Measurements from ENCODE around the gene CTNNA1.
"Not testable (repeated sequence)": the region's sequence is repeated elsewhere in the genome, so short reads cannot be mapped to it uniquely, and the experiment has no call there.

The CTNNA1 gene

DNA sequence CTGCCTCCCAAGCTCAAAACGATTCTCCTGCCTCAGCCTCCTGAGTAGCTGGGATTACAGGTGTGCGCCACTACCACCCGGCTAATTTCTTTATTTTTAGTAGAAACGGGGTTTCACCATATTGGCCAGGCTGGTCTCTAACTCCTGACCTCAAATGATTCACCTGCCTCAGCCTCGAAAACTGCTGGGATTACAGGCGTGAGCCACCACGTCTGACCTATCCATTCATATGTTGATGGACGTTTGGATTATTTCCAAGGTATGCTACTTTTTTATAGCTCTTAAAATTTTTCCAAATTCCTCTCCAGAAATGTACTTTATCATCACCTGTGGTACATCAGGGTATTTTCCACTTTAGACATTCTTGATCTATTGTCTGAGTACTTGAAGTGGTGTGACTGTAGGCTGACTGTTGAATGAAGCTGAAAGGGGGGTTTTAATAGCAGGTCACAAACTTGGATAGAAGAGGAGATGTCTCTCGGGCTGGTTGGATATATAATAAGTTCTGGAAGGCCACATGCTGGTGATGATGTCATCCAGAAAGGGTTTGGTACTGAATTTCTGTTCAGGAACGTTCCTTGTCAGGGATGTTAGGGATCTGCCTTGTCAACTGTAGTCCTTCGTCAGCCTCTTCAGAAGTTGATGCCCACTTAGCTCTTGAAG lies 7.4 kb downstream of the CTNNA1 start:
- Histone ChIP-seq H3K36me3 (replicated peaks) (peaks cover 20% of the 10 kb centered on the region), H3K4me3 (ENCODE audit: low read depth, low read length) (no peak overlapping the region), H3K27me3 (replicated peaks) (no peaks in the 10 kb centered on the region), H3K27ac (peak overlapping the region; percentile 8)
- TF ChIP-seq, protein P1, sequence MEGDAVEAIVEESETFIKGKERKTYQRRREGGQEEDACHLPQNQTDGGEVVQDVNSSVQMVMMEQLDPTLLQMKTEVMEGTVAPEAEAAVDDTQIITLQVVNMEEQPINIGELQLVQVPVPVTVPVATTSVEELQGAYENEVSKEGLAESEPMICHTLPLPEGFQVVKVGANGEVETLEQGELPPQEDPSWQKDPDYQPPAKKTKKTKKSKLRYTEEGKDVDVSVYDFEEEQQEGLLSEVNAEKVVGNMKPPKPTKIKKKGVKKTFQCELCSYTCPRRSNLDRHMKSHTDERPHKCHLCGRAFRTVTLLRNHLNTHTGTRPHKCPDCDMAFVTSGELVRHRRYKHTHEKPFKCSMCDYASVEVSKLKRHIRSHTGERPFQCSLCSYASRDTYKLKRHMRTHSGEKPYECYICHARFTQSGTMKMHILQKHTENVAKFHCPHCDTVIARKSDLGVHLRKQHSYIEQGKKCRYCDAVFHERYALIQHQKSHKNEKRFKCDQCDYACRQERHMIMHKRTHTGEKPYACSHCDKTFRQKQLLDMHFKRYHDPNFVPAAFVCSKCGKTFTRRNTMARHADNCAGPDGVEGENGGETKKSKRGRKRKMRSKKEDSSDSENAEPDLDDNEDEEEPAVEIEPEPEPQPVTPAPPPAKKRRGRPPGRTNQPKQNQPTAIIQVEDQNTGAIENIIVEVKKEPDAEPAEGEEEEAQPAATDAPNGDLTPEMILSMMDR (IDR thresholded peaks at IDR 0.05; ENCODE audit: low read depth, low read length, missing control alignments): no peak
- no peak for DNase-seq
- in situ Hi-C loops (cut with HindIII; ENCODE audit: low pct_ligation_motif_present, low sequenced_read_pairs): no loop called here

DNA sequence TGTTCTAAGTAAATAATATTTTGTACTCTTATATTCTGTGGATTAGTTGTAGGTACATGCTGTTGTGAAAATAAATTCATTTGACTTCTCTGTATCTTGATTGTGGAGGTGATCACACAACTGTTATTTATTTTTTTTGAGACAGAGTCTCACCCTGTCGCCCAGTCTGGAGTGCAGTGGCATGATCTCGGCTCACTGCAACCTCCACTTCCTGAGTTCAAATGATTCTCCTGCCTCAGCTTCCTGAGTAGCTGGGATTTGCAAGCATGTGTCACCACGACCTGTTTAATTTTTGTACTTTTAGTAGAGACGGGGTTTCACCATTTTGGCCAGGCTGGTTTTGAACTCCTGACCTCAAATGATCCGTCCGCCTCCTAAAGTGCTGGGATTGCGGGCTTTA lies 7.9 kb downstream of the CTNNA1 start:
- DNase-seq; H3K4me3 ChIP-seq (ENCODE audit: low read depth, low read length); H3K27me3 ChIP-seq (replicated peaks); in situ Hi-C loops (cut with HindIII; ENCODE audit: low pct_ligation_motif_present, low sequenced_read_pairs): not testable (repeated sequence)
- H3K27ac ChIP-seq: peak overlapping the region; percentile 8
- H3K36me3 ChIP-seq (replicated peaks): peaks cover 20% of the 10 kb centered on the region

DNA sequence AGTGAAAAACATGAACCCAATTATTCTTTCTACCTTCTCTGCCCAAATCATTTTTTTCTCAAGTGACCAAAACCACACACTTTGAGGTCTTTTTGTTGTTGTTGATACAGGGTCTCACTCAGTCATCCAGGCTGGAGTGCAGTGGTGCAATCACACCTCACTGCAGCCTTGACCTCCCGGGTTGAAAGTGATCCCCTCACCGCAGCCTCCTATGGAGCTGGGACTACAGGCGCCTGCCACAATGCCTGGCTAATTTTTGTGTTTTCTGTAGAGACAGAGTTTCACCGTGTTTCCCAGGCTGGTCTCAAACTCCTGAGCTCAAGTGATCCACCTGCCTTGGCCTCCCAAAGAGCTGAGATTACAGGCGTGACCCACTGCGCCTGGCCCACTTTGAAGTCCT lies 8.4 kb downstream of the CTNNA1 start:
- H3K36me3 ChIP-seq (replicated peaks): peaks cover 20% of the 10 kb centered on the region
- H3K27me3 ChIP-seq (replicated peaks); in situ Hi-C loops (cut with HindIII; ENCODE audit: low pct_ligation_motif_present, low sequenced_read_pairs); DNase-seq; H3K4me3 ChIP-seq (ENCODE audit: low read depth, low read length); H3K27ac ChIP-seq: not testable (repeated sequence)

DNA sequence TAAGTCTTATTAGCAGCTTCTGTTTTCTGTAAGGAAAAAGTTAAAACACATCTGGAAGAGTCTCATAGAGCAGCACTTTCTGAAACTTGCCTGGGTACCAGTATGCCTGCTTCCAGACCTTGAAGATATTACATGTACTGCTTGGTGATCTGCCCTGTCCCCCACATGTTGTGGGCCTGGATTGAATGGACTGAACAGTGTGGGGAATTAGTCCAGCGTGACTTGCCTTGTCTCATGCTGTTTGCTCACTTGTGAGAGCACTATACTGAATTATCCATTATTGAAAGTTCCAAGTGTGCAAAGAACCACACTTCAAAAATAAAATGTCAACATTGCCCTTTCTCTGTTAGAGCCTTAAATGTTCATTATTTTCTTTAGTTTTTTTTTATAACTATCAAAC lies 8.9 kb downstream of the CTNNA1 start:
- no peak overlapping the region for H3K27ac ChIP-seq
- no peak for DNase-seq
- peaks cover 20% of the 10 kb centered on the region for H3K36me3 ChIP-seq (replicated peaks)
- TF ChIP-seq, protein P1 (IDR thresholded peaks at IDR 0.05; ENCODE audit: low read depth, low read length, missing control alignments): no peak
- H3K27me3 ChIP-seq (replicated peaks): no peaks in the 10 kb centered on the region
- no peak overlapping the region for H3K4me3 ChIP-seq (ENCODE audit: low read depth, low read length)
- in situ Hi-C loops (cut with HindIII; ENCODE audit: low pct_ligation_motif_present, low sequenced_read_pairs): no loop called here

DNA sequence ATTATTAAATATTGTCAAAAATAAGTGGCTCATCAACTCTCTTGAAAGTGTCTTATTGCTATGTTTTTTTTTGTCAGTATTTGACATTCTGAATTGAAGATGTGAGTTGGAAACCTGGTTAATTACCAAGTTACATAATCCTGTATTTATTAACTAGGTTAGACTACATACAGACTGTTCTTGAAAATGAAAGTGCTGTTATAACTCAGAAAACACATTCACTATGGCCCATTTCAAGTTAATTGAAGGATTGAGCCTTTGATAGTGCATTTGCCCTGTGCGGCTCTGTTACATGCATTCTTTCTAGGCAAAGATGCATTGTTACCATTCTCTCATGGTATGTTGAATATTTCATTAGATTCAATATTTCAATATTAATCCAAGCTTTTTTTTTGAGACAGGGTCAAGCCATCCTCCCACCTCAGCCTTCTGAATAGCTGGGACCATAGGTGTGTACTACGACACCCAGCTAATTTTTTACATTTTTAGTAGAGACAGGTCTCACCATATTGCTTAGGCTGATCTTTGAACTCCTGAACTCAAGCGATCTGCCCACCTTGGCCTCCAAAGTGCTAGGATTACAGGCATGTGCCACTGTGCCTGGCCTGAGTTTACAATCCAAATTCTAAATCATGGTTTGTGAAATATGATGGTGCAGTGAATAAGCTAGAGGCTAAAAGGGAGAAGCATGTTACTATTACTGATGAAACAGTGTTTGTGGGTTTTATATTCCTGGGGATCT lies 10.0 kb downstream of the CTNNA1 start:
- TF ChIP-seq, protein P1 (IDR thresholded peaks at IDR 0.05; ENCODE audit: low read depth, low read length, missing control alignments): no peak
- DNase-seq: no peak
- in situ Hi-C loops (cut with HindIII; ENCODE audit: low pct_ligation_motif_present, low sequenced_read_pairs): no loop called here

DNA sequence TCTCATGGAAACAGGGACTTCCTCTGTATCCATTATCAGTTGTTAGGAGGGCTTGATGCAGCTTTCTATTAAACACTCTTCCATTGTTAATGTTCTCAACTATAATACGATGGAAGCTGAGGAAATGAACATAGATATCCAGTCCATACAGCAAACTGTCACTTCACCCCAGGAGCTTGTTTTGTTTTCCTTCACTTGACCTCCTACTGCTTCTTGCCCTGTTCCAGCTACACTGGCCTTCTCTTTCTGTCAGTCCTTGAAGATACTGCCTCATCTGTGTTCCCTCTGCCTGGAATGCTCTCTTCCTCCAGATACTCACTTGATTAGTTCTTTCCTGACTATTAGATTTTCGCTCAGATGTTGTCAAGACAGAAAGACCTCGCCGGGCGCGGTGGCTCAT lies 17.1 kb downstream of the CTNNA1 start:
- no peak overlapping the region for H3K27ac ChIP-seq
- peaks cover 2% of the 10 kb centered on the region for H3K36me3 ChIP-seq (replicated peaks)
- TF ChIP-seq, protein P1 (IDR thresholded peaks at IDR 0.05; ENCODE audit: low read depth, low read length, missing control alignments): no peak
- no peak overlapping the region for H3K4me3 ChIP-seq (ENCODE audit: low read depth, low read length)
- in situ Hi-C loops (cut with HindIII; ENCODE audit: low pct_ligation_motif_present, low sequenced_read_pairs): no loop called here
- H3K27me3 ChIP-seq (replicated peaks): no peaks in the 10 kb centered on the region
- no peak for DNase-seq

More for the DNA sequence above, 10.0 kb downstream of the CTNNA1 start:
- H3K36me3 ChIP-seq (replicated peaks): peaks cover 19% of the 10 kb centered on the region
- no peak overlapping the region for H3K27ac ChIP-seq
- no peaks in the 10 kb centered on the region for H3K27me3 ChIP-seq (replicated peaks)
- no peak overlapping the region for H3K4me3 ChIP-seq (ENCODE audit: low read depth, low read length)

Data from brain microvascular endothelial cell (primary cell).